Stimulated activated naive CD4-positive, alpha-beta T cell (primary cell): ENCODE results near the gene STK25.
"Not testable (repeated sequence)": the region's sequence is repeated elsewhere in the genome, so short reads cannot be mapped to it uniquely, and the experiment has no call there.

Experiments
- DNase-seq, 6 experiments: peaks; one replicate each; lab custom pipeline; 2025; lab: John Stamatoyannopoulos, UW

Gene STK25

DNA sequence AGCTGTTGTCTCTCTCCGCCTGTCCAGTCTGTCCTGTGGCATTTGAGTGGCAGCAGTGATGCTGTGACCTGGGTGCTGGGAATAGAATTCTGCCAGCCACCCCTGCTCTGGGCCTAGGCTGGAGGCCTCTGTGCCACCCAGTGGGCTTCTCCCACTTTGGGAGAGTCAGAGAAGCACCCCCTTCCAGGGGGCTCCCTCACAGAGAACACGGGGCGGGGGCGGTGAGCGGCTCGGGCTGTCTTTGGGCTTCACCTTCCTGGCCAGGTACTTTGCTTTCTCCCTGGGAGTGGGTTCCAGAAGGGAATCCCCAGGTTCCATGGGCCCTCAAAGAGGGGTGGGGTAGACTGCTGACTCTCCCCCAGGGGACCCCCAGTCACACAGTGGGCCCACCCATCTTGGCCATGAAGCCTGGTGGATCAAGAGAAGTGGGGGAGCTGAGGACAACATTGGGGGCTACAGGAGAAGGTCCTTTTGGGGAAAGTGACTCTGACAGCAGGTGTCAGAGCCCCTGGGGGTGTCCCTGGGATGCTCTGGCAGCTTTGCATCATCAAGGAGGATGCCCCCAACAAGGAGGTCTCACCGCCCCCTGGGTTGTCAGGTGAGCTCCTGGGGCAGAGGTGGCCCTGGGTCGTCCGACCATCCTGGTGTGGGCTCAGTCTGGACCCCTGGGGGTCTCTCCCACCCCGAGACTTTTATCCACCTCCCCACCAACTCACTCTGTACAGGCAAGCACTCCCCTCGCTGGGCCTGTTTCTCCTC, 31.4 kb upstream of the STK25 start:
- no peak for DNase-seq

DNA sequence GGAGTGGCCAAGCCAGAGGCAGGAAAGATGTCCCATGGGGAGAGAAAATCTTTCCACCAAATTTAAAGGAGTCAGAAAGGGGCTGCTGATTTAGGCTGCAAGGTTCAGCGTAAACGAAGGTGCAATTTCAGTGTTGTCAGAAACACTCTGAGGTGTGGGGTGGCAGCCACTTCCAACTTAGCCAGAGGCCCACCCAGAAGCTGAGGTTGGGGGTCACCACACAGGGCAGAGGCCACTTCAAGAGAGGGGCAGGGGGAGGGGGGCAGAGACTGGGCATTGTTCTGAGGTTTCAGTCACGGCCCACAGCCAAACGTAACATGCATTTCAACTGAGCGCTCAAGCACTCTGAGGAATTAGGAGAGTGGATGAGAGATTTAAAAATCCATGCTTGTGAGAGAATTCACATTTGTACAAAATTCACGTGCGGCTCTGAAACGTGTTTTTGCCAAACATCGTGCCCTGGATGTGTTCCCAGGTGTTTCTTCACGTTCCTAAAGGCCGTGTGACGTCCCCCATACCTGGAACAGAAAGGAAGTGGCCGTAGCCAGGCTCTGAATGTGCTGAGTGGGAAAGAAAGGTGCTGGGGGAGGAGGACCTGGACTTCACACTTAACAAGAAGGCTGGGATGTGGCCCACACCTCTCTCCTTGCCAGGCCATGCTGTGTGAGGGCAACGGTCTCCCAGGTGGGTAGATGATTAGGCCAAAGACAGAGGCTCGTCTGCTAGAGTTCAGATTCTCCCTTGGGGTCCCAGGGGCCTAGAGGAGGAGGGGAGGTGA, 30.6 kb upstream of the STK25 start:
- DNase-seq = no peak

DNA sequence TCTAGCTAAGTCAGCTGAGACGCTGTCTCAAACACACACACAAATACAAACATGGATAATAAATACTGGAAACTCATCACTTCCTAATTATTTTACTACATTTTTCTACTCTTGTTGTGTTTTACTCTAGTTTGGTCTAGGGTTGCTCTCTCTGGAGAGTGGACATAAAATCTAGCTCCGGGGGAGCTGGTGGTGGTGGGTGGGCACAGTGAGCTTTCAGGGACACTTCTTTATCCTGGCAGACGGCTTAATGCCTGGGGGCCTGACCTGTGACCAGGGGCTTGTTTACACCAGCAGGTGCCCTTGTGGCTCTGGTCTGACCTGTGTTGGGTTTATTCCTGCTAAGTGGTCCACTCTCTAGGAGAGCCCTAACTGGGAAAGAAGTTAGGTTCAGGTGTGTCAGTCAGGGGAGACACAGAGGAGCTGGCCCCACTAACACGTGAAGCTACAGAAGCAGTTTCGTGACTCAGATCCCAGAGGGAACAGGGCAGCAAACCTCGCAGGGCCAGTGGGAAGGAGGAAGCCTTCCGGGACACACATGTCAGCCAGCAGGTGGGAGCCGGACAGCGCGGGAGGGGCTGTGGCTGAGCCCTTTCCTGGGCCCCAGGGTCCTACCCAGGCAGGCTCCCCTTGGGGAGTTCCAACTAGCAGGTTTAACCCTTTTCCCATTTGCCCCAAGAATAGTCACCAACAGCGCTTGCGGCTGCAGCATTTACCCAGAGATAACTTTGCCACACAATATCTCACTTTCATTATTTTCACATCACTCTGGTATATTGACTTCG, 27.7 kb upstream of the STK25 start:
- no peak for DNase-seq

GRCh38 chr2:241534701-241535375, 26.5 kb upstream of the STK25 start:
- DNase-seq = no peak

DNA sequence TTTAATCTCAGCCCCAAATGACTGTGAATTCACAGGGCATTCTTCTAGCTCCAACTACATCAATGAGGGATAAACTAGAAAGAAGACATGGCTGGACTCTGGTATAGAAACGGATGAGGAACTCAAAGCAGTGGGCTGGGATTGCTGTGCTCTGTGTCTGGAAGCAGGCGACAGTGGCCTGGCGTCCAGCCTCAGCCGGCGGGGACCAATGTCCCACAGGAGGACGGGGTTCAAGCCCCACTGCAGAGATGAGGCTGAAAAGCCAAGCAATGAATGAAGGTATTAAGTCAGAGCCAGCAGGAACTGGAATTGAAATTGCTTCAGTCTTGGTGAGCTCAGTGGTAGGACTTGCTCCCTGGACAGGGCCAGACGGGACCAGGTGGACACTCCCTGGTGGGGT, 25.9 kb upstream of the STK25 start:
- no peak for DNase-seq

- no peak for DNase-seq
Measured at GRCh38 chr2:241532733-241533601, 24.6 kb upstream of the STK25 start.

DNA sequence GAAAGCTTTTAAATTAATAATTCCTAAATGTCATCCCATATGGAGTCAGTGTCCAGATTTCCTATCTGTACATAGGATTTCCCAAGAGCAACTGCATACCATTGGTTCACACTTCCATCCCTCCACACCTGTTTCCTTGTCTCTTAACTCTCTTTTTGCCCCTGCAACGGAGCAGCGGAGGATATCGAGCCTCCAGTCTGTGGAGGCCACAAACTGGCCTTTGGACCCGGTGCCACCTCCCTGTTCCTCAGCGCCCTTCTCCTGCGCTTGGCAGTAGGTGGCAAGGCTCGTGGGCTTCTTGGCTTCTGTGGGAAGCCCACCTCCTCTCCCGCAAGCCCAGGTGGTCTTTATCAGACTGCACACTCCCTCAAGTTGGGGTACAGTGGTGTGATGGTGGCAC, 23.8 kb upstream of the STK25 start:
- no peak for DNase-seq

- DNase-seq = no peak
Measured at GRCh38 chr2:241531161-241531722, 22.9 kb upstream of the STK25 start.

- DNase-seq = no peak
Measured at GRCh38 chr2:241530571-241530970, 22.2 kb upstream of the STK25 start.

DNA sequence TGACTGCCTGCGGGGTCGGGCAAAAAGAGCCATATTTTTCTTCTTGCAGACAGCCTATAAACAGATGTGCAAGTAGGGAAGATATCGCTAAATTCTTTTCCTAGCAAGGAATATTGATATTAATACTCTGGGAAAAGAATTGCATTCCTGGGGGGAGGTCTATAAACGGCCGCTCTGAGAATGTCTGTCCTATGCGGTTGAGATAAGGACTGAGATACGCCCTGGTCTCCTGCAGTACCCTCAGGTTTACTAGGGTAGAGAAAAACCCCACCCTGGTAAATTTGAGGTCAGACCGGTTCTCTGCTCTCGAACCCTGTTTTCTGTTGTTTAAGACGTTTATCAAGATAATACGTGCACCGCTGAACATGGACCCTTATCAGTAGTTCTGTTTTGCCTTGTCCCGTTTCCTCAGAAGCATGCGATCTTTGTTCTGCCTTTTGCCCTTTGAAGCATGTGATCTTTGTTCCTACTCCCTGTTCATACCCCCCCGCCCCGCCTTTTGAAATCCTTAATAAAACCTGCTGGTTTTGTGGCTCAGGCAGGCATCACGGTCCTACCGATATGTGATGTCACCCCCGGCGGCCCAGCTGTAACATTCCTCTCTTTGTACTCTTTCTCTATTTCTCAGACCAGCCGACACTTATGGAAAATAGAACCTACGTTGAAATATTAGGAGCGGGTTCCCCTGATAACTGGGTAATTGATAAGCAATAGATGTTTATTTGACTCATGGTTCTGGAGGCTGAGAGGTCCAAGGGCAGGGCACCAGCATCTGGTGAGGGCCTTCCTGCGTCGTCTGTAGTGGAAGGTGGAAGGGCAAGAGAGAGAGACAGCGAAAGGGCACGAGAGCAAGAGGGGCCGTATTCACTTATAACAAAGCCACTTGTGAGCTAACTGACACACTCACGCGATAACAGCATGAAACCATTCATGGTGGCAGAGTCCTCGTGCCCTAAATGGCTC, 17.7 kb upstream of the STK25 start:
- DNase-seq = not testable (repeated sequence)

DNA sequence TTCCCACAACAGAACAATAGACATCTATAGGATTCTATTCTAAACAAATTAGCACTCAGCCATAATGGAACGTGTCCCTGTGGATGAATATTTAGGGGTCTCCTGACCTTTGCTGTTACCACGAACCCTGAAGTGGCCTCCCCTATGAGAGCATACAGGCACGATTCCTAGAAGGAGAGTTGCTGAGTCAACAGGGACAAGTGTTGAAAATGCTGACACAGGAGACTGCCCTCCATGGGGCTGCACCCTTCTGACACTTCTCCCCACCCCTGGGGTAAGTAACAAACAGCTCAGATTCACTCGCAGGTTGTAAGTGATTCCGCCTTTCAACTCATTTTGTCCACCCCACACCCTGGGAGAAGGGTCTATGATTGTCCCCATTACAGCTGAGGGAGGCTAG, 14.1 kb upstream of the STK25 start:
- no peak for DNase-seq

GRCh38 chr2:241519669-241520068, 11.3 kb upstream of the STK25 start:
- DNase-seq = no peak

DNA sequence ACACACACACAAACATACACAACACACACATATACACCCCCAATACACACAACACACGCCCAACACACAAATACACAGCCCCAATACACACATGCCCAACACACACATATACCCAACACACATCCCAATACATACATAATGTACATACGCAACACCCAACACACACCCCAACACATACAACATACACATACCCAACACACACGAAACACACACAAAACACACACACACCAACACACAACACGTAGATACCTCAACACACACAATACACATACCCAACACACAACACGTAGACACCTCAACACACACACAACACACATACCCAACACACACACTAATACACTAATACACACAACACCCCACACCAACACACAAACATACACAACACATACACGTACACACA, 8.9 kb upstream of the STK25 start:
- no peak for DNase-seq

GRCh38 chr2:241516520-241516965, 8.2 kb upstream of the STK25 start:
- DNase-seq = no peak

GRCh38 chr2:241514986-241515737, 6.8 kb upstream of the STK25 start:
- DNase-seq = no peak

GRCh38 chr2:241514553-241514952, 6.2 kb upstream of the STK25 start:
- DNase-seq = no peak

GRCh38 chr2:241511091-241511741, 2.8 kb upstream of the STK25 start:
- DNase-seq = peak in 1 of 6 experiments; percentile 8

DNA sequence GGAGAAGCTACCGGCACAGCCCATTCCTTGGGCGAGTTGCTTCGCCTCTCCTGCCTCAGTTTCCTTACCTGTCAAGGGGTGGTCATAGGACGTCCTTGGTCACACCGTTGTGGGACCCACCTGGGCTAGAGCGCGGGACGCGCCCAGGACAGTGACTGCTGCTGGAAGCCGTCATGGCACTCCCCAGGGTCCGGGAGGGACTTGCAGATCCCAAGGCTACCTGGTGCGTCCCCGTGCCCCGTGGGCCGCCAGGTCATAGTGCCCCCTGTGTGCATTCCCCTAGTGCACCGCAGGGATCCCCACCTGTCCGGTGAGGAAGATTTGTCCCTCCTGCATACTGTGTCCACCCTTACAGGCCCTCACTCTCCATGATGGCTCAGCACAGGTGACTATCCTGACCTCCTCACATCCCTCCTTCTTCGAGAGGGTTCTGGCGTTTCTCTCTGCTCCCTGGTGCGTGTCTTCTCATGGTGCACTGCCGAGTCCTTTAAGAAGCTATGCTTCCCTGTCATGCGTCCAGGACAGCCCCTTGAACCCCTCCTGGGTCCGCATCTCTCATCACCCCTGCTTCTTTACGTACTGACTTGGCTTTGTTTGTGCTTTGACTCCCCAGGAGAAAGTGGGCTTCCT, 886 bp upstream of the STK25 start:
- DNase-seq = peak in 1 of 6 experiments; percentile 38
